GM18517 (cell line): ENCODE measurements around the gene DDA1.
A peak's percentile ranks its signal among the peaks of the same experiment; 100 is the strongest.
"Not testable (repeated sequence)": the region's sequence is repeated elsewhere in the genome, so short reads cannot be mapped to it uniquely, and the experiment has no call there.

Experiments used
- ATAC-seq: cut with Tn5 transposase; IDR thresholded peaks from one replicate; pipeline ENCODE4 v1.9.1; 2021; ENCODE audit warnings: mild to moderate bottlenecking, moderate library complexity; ENCODE audit not compliant: unreplicated experiment

The DDA1 gene

GRCh38 chr19:17309198-17309964 lies at the start of gene DDA1:
Gene DDA1 (plus strand): TSS chr19:17309563. CDS start chr19:17309655, 92 bp downstream.
- peak; percentile 47 for ATAC-seq

- ATAC-seq, result no peak
These were observed 49.4 kb upstream of the DDA1 start for GRCh38 chr19:17259934-17260333.

GRCh38 chr19:17260842-17261325 lies 48.5 kb upstream of the DDA1 start:
- peak; percentile 72 for ATAC-seq

- ATAC-seq, result no peak
These were observed 46.8 kb upstream of the DDA1 start for GRCh38 chr19:17262557-17262956.

- no peak for ATAC-seq
These were observed 45.4 kb upstream of the DDA1 start for GRCh38 chr19:17263712-17264640.

GRCh38 chr19:17264641-17264979 lies 44.8 kb upstream of the DDA1 start, which contains the start of gene USHBP1:
Gene USHBP1 (minus strand): TSS chr19:17264745. CDS start chr19:17264299, 446 bp downstream.
- no peak for ATAC-seq

- no peak for ATAC-seq
These were observed 43.3 kb upstream of the DDA1 start for GRCh38 chr19:17266026-17266425.

GRCh38 chr19:17266589-17266974 lies 42.8 kb upstream of the DDA1 start:
- ATAC-seq, result peak; percentile 31

GRCh38 chr19:17266975-17267788 lies 42.2 kb upstream of the DDA1 start, which contains the start of gene BABAM1:
Gene BABAM1 (plus strand): TSS chr19:17267443. CDS start chr19:17268807, 1,364 bp downstream.
- peak; percentile 95 for ATAC-seq

- ATAC-seq, result no peak
These were observed 40.6 kb upstream of the DDA1 start for GRCh38 chr19:17268754-17269153.

GRCh38 chr19:17274892-17275291 lies 34.5 kb upstream of the DDA1 start:
- not testable (repeated sequence) for ATAC-seq

GRCh38 chr19:17275441-17276175 lies 33.8 kb upstream of the DDA1 start:
- no peak for ATAC-seq

- no peak for ATAC-seq
These were observed 29.9 kb upstream of the DDA1 start for GRCh38 chr19:17279436-17279835.

- no peak for ATAC-seq
These were observed 27.7 kb upstream of the DDA1 start, which contains the start of gene ANKLE1 for GRCh38 chr19:17281391-17282304. Gene ANKLE1 (plus strand): TSS chr19:17281901. CDS start chr19:17281921, 20 bp downstream.

- ATAC-seq, result no peak
These were observed 26.8 kb upstream of the DDA1 start for GRCh38 chr19:17282488-17283125.

- no peak for ATAC-seq
These were observed 25.8 kb upstream of the DDA1 start for GRCh38 chr19:17283504-17283996.

- no peak for ATAC-seq
These were observed 23.8 kb upstream of the DDA1 start for GRCh38 chr19:17285415-17286135.

GRCh38 chr19:17286263-17286662 lies 23.1 kb upstream of the DDA1 start:
- no peak for ATAC-seq
